ENCODE data around the gene SLX4. TPM values are rescaled to one million over a fixed set of nuclear protein-coding genes. Genes with fewer than 3 reads are reported as not detected.
A peak's percentile ranks its signal among the peaks of the same experiment; 100 is the strongest.
"Not testable (repeated sequence)": the region's sequence is repeated elsewhere in the genome, so short reads cannot be mapped to it uniquely, and the experiment has no call there.

Gene SLX4
- total RNA-seq, 2 experiments from 2014 or later: 13.2 to 13.8 TPM

DNA sequence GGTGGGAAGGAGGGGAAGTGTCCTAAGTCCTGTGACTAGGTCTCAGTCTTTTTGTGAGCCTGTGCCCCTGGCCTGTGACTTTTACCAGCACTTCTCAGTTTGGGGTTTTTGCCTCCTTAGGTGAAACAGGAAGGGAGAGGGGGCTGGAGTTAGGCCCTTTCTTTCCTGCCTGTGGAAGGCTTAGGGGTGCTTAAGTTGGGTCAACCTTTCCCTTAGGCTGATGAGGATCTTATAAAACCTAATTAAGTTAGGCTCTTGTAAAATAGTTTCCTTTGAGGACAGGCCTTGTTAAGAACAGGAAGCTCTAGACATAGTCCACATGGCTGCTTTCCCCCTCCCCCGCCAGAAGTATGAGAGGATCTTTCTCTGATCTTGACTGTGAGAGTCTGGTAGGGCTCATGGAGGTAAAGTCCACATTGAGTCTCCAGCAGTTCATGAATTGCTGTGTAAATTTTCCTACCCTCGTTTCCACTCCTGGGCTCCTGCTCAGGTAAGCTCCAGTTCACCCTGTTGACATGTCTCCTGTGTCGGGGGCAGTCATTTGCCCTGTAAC, 26.0 kb upstream of the SLX4 start:
- Mint-ChIP-seq H3K27me3 (no peaks in the 10 kb centered on the region), H3K4me1 (peaks cover 29% of the 10 kb centered on the region), H3K9me3 (no peaks in the 10 kb centered on the region), H3K27ac (peak overlapping the region; percentile 81), H3K36me3 (ENCODE audit: low read depth) (peaks cover 9% of the 10 kb centered on the region), H3K4me3 (no peak overlapping the region)
- ChIA-PET CTCF (interaction anchor here (0.7 to 1.1 kb wide), 4 partner anchors 9 to 112 kb away, joined by 3 read pairs; no protein-coding TSS in a partner anchor), POLR2A (interaction anchor here (1.1 kb wide), 1 partner anchor 12 kb away, joined by 4 read pairs; no protein-coding TSS in a partner anchor)
- DNase-seq: peak; percentile 57

DNA sequence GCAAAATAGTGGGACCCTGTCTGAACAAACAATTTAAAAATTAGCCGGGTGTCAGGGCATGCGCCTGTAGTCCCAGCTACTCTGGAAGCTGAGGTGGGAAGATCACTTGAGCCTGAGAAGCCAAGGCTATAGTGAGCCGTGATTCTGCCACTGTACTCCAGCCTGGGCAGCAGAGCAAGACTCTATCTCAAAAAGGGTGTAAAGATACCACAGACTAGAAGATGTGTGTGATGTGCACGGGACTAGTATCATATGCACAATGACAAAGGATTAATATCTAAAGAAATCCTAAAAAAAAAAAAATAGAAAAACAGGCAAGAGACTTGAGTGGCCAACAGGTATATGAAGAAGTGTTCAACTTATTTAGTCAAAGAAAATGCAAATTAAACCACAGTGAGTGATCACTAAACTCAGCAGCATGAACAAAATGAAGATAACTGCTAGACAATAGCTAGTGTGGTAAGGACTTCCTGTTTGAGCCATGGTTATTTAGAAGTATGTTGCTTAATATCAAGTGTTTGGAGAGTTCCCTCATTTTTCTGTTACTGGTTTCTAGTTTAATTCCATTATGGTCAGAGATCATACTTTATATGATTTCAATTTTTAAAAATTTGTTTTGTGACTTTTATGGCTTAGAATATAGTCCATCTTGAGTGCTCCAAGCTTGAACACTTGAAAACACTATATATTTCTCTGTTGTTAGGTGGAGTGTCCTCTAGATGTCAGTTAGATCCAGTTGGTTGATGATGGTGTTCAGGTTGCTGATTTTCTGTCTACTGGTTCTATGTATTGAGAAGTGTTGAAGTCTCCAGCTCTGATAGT, 14.7 kb upstream of the SLX4 start:
- H3K4me3 Mint-ChIP-seq: peak overlapping the region; percentile 12
- no peak for DNase-seq
- POLR2A ChIA-PET: interaction anchor here (0.6 kb wide), 2 partner anchors 250 to 569 kb away, joined by 3 to 7 read pairs; no protein-coding TSS in a partner anchor

DNA sequence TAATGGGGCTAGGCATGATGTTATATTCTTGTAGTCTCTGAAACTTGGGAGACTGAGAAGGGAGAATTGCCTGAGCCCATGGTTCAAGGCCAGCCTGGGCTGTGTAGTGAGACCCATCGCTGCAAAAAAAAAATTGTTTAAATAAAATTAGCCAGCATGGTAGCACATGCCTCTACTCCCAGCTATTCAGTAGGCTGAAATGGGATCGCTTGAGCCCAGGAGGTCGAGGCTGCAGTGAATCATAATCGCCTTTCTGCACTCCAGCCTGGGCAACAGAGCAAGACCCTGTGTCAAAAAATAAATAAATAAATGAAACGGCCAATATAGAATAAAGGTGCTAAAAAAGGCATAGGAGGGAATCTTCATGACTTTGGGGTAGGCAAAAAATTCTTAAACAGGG, 13.9 kb upstream of the SLX4 start:
- ChIA-PET POLR2A (no interaction called here), CTCF (no interaction called here)
- DNase-seq: no peak
- peak overlapping the region; percentile 80 for H3K27ac Mint-ChIP-seq
- no peaks in the 10 kb centered on the region for H3K9me3 Mint-ChIP-seq
- H3K4me1 Mint-ChIP-seq: peaks cover 35% of the 10 kb centered on the region
- no peak overlapping the region for H3K4me3 Mint-ChIP-seq
- H3K36me3 Mint-ChIP-seq (ENCODE audit: low read depth): peaks cover 8% of the 10 kb centered on the region
- no peaks in the 10 kb centered on the region for H3K27me3 Mint-ChIP-seq

More for the DNA sequence above, 14.7 kb upstream of the SLX4 start:
- CTCF ChIA-PET: interaction anchor here (0.6 to 1.3 kb wide), 8 partner anchors 11 to 626 kb away, joined by 3 to 4 read pairs (median 3); no protein-coding TSS in a partner anchor
- peak overlapping the region; percentile 80 for H3K27ac Mint-ChIP-seq
- no peaks in the 10 kb centered on the region for H3K9me3 Mint-ChIP-seq
- H3K27me3 Mint-ChIP-seq: no peaks in the 10 kb centered on the region
- peaks cover 7% of the 10 kb centered on the region for H3K36me3 Mint-ChIP-seq (ENCODE audit: low read depth)
- H3K4me1 Mint-ChIP-seq: peaks cover 33% of the 10 kb centered on the region

DNA sequence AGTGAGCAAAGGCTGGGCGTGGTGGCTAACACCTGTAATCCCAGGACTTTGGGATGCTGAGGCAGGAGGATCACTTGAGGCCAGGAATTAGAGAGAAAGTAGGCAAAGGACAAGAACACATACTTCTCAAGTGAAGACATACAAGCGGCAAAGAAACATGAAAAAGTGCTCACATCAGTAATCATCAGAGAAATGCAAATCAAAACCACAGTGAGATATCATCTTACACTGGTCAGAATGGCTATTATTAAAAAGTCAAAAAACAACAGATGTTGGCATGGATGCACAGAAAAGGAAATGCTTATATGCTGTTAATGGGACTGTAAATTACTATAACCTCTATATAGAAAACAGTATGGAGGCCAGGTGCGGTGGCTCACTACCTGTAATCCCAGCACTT, 12.2 kb upstream of the SLX4 start:
- CTCF ChIA-PET: no interaction called here
- no peak for DNase-seq

DNA sequence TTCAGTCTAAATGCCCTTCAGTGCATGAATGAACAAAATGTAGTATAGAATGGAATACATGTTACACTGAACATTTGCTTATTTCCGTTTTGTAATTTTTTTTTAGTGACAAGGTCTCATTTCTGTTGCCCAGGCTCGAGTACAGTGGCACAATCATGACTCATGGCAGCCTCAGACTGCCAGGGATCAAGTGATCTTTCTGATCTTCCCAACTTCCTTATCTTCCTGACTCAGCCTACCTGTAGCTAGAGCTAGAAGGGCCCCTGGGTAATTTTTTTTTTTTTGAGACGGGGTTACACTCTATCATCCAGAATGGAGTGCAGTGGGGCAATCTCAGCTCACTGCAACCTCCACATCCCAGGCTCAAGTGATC, 7.3 kb upstream of the SLX4 start:
- Mint-ChIP-seq H3K27me3 (no peaks in the 10 kb centered on the region), H3K4me3 (no peak overlapping the region), H3K27ac (no peak overlapping the region), H3K9me3 (no peaks in the 10 kb centered on the region), H3K36me3 (ENCODE audit: low read depth) (peaks cover 30% of the 10 kb centered on the region), H3K4me1 (peaks cover 43% of the 10 kb centered on the region)
- CTCF ChIA-PET: interaction anchor here (1.1 kb wide), 1 partner anchor 22 kb away, joined by 4 read pairs; no protein-coding TSS in a partner anchor
- POLR2A ChIA-PET: no interaction called here
- no peak for DNase-seq

More for the DNA sequence above, 12.2 kb upstream of the SLX4 start:
- H3K36me3 Mint-ChIP-seq (ENCODE audit: low read depth): peaks cover 8% of the 10 kb centered on the region
- peaks cover 32% of the 10 kb centered on the region for H3K4me1 Mint-ChIP-seq
- no peaks in the 10 kb centered on the region for H3K27me3 Mint-ChIP-seq
- no peak overlapping the region for H3K27ac Mint-ChIP-seq
- no peak overlapping the region for H3K4me3 Mint-ChIP-seq
- POLR2A ChIA-PET: no interaction called here
- no peaks in the 10 kb centered on the region for H3K9me3 Mint-ChIP-seq

DNA sequence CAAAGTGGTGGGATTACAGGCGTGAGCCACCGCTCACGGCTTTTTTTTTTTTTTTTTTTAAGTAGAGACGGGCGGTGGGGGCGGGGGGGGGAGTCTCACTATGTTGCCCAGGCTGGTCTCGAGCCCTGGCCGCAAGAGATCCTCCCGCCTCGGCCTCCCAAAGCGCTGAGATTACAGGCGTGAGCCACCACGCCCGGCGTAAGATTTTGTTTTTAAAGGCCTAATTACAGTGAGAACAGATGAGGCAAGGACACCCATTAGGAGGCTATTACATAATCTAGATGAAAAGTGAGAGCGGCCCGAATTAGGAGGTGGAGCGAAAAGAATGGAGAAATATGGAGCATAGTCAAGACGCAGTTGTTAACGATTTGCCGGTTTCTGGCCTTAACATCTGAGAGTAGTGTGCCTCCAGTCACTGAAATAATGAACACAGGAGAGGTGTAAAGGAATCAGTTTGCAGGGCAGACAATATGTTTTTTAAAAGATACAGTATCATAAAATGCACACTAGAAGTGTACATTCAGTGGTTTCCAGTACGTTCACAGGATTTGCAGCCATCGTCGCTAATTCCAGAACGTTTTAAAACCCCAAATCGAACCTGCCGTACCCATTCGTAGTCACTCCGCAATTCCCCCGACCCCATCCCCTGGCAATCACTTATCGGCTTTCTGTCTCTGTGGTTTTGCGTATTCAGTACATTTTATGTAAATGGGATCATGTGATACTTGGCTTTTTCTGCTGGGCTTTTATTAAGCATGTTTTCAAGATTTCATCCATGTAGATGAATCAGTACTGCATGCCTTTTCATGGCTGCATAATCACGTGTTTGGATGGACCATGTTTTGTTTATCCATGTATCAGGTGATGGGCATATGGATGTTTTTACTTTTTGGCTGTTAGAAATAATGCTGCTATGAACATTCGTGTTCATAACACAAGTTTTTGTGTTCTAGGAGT, 1.4 kb upstream of the SLX4 start:
- Mint-ChIP-seq H3K4me3 (peak overlapping the region; percentile 98), H3K27me3 (no peaks in the 10 kb centered on the region), H3K27ac (peak overlapping the region; percentile 83), H3K4me1 (peaks cover 61% of the 10 kb centered on the region), H3K36me3 (ENCODE audit: low read depth) (peaks cover 36% of the 10 kb centered on the region), H3K9me3 (no peaks in the 10 kb centered on the region)
- CTCF ChIA-PET: interaction anchor here (0.6 kb wide), 1 partner anchor 53 kb away, joined by 3 read pairs; no protein-coding TSS in a partner anchor
- POLR2A ChIA-PET: no interaction called here
- no peak for DNase-seq

DNA sequence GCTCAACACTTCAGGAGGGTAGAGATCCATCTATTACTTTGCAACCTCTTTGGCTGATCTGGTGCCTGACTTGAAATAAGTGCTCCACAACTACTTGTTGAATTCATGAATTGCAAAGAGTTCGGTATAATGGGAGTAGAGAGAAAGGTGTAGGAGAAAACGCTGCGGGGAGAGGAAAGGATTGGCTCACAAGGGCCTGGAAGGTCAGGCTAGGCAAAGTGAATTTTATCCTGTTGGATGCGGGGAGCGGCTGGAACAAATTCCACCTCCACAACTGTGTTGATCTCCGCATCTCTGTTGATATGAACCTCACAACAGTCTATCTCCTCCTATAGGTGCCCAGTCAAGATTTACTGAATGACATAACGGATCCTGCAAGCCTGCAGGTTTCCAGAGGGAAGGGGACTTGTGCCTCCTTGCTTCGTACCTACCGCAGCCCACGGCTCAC, 684 bp downstream of the SLX4 start:
- ChIA-PET CTCF (no interaction called here), POLR2A (no interaction called here)
- H3K4me3 Mint-ChIP-seq: peak overlapping the region; percentile 98
- H3K36me3 Mint-ChIP-seq (ENCODE audit: low read depth): peaks cover 37% of the 10 kb centered on the region
- peaks cover 57% of the 10 kb centered on the region for H3K4me1 Mint-ChIP-seq
- no peaks in the 10 kb centered on the region for H3K27me3 Mint-ChIP-seq
- no peak for DNase-seq
- peak overlapping the region; percentile 84 for H3K27ac Mint-ChIP-seq
- no peaks in the 10 kb centered on the region for H3K9me3 Mint-ChIP-seq

DNA sequence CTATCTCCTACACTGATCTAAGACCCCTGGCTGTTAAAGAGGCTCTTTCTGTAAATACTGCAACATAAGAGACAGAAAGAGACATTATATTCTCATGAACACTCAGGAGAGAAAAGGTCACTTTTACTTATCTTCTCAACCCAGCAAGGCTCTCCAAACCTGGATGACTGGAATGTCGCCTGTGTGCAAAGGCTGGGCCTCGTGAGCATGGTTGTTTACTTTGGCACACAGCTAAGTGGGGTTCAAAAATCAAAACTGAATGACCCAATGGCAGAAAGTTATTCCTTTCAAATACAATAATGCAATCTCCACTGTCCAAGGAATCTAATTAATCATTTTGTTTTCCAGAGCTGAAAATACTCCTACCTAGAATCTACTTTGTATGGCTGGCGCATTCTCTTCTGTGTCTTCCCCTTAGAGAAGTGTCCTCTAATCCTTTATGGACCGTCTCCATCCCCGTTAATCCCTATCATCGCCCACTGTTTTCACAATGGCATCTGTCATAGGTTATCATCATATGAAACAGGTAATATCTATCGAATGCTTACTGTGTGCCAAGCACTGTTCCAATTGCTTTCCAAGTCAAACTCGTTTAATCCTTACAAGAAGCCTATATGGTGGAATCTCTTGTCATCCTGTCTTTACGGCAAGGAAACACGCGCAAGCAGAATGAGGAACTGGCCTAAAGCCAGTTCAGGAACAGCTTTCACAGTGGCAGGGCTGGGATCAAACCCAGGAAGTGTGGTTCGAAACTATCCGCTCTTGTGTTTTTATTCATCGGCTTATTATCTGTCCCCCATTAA, 1.3 kb downstream of the SLX4 start:
- H3K9me3 Mint-ChIP-seq: no peaks in the 10 kb centered on the region
- H3K4me3 Mint-ChIP-seq: peak overlapping the region; percentile 98
- POLR2A ChIA-PET: no interaction called here
- H3K27me3 Mint-ChIP-seq: no peaks in the 10 kb centered on the region
- DNase-seq: no peak
- peak overlapping the region; percentile 84 for H3K27ac Mint-ChIP-seq
- peaks cover 51% of the 10 kb centered on the region for H3K4me1 Mint-ChIP-seq
- peaks cover 31% of the 10 kb centered on the region for H3K36me3 Mint-ChIP-seq (ENCODE audit: low read depth)
- CTCF ChIA-PET: no interaction called here

DNA sequence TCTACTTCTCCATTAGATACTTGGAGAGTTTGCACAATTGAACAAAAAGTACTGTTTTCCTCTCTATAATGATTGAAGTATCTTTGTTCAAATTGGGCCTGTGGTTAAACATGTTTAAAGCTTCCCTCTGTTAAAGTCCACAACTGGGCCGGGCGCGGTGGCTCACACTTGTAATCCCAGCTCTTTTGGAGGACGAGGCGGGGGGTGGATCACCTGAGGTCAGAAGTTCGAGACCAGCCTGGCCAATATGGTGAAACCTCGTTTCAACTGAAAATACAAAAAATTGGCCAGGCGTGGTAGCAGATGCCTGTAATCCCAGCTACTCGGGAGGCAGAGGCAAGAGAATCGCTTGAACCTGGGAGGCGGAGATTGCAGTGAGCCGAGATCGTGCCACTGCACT, 2.4 kb downstream of the SLX4 start:
- CTCF ChIA-PET, H3K9me3 Mint-ChIP-seq, H3K27ac Mint-ChIP-seq, H3K4me3 Mint-ChIP-seq, POLR2A ChIA-PET, H3K27me3 Mint-ChIP-seq, DNase-seq: not testable (repeated sequence)
- Mint-ChIP-seq H3K36me3 (ENCODE audit: low read depth) (peaks cover 23% of the 10 kb centered on the region), H3K4me1 (peaks cover 41% of the 10 kb centered on the region)

DNA sequence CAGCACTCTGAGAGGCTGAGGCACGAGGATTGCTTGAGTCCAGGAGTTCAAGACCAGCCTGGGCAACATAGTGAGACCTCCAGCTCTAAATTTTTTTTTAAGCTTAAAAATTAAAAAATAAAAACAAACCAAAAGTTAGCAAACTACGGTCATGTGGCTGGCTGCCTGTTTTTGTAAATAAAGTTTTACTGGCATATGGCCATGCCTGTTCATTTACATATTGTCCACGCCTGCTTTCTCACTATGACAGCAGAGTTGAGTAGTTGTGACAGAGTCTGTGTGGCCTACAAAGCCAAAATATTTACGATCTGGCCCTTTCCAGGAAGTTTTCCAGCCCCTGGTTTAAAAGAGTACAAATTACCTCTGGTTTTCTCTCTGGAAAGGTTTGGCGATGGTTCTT, 3.3 kb downstream of the SLX4 start:
- peaks cover 34% of the 10 kb centered on the region for H3K4me1 Mint-ChIP-seq
- DNase-seq: no peak
- H3K36me3 Mint-ChIP-seq (ENCODE audit: low read depth): peaks cover 23% of the 10 kb centered on the region
- ChIA-PET POLR2A (no interaction called here), CTCF (no interaction called here)
- no peaks in the 10 kb centered on the region for H3K9me3 Mint-ChIP-seq
- no peak overlapping the region for H3K4me3 Mint-ChIP-seq
- H3K27ac Mint-ChIP-seq: no peak overlapping the region
- H3K27me3 Mint-ChIP-seq: no peaks in the 10 kb centered on the region

DNA sequence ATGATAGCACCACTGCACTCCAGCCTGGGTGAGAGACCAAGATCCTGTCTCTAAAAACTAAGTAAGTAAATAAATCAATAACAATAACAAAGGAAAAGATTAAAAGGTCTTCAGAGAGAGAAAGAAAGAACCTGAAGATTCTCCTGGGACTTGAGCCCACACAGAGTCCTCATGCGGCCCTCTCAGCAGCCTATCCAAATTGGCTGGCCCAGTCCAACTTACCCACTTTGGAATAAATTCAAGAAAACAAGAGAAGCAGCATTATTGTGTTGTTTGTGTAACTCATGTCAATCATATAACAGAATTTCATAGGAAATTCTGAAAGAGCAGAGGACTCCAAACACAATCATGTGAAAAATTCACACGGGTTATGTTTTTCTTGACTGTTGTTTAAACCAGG, 3.8 kb downstream of the SLX4 start:
- Mint-ChIP-seq H3K4me1 (peaks cover 30% of the 10 kb centered on the region), H3K9me3 (no peaks in the 10 kb centered on the region), H3K4me3 (no peak overlapping the region), H3K36me3 (ENCODE audit: low read depth) (peaks cover 20% of the 10 kb centered on the region), H3K27me3 (no peaks in the 10 kb centered on the region), H3K27ac (no peak overlapping the region)
- POLR2A ChIA-PET: no interaction called here
- CTCF ChIA-PET: no interaction called here
- DNase-seq: no peak

DNA sequence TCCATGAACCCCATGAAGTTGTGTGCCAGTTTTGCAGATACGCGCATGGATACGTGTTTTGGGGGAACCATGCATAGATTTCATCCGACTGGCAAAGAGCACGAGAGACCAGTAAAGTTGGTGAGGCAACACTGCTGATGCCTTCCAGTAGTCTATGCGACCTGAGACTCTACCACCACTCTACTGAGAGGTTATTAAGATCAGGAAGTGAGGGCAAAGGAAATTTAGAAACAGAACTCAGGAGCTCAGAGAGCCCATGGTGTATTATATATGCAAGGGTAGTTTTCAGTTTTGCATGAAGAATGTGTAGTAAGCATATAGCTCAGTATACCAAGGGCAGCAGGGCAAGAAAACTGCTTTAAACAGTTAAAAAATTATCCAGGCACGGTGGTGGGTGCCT, 4.2 kb downstream of the SLX4 start:
- peaks cover 28% of the 10 kb centered on the region for H3K4me1 Mint-ChIP-seq
- DNase-seq: no peak
- no peaks in the 10 kb centered on the region for H3K9me3 Mint-ChIP-seq
- peaks cover 19% of the 10 kb centered on the region for H3K36me3 Mint-ChIP-seq (ENCODE audit: low read depth)
- no peak overlapping the region for H3K27ac Mint-ChIP-seq
- POLR2A ChIA-PET: no interaction called here
- H3K4me3 Mint-ChIP-seq: no peak overlapping the region
- no peaks in the 10 kb centered on the region for H3K27me3 Mint-ChIP-seq
- CTCF ChIA-PET: no interaction called here
